Osteoblast (primary cell): ENCODE data around the gene PHKB. TPM values are rescaled to one million over a fixed set of nuclear protein-coding genes. Genes with fewer than 3 reads are reported as not detected.

Experiments
- DNase-seq: peaks from one replicate; pipeline ENCODE4 v3.0.0; 2011; ENCODE audit warnings: low spot score, mixed read lengths; ENCODE audit not compliant: insufficient read length; ENCODE audit errors: missing footprints
- H2AFZ ChIP-seq: 2 replicates; pipeline ENCODE4 v1.6.0; 2011; ENCODE audit warnings: mild to moderate bottlenecking, low read length
- H3K27ac ChIP-seq: 2 replicates; pipeline ENCODE4 v1.5.1; 2011; ENCODE audit warnings: mild to moderate bottlenecking, low read depth, low read length, moderate library complexity
- H3K27me3 ChIP-seq: 2 replicates; pipeline ENCODE4 v1.6.0; 2012; ENCODE audit warnings: mild to moderate bottlenecking, control low read depth, inconsistent platforms, low read length, moderate library complexity; ENCODE audit not compliant: insufficient read depth
- H3K36me3 ChIP-seq: 2 replicates; pipeline ENCODE4 v1.5.1; 2011; ENCODE audit warnings: mild to moderate bottlenecking, low read length, control low read depth, moderate library complexity; ENCODE audit not compliant: insufficient read depth
- H3K4me1 ChIP-seq: 2 replicates; pipeline ENCODE4 v1.5.1; 2011; ENCODE audit warnings: mild to moderate bottlenecking, low read length, control low read depth, moderate library complexity; ENCODE audit not compliant: insufficient read depth
- H3K4me2 ChIP-seq: 2 replicates; pipeline ENCODE4 v1.6.0; 2011; ENCODE audit warnings: mild to moderate bottlenecking, low read length; ENCODE audit not compliant: insufficient read depth
- H3K4me3 ChIP-seq: fragments of 200-600 bp; sonication (generic); 3 replicates; pipeline ENCODE4 v1.5.1; 2012; ENCODE audit warnings: mild to moderate bottlenecking, low read length, inconsistent platforms; ENCODE audit not compliant: insufficient read depth
- H3K79me2 ChIP-seq: 2 replicates; pipeline ENCODE4 v1.6.0; 2012; ENCODE audit warnings: mild to moderate bottlenecking, low read length, control low read depth, inconsistent platforms; ENCODE audit not compliant: insufficient read depth
- H3K9me3 ChIP-seq: 2 replicates; pipeline ENCODE4 v1.5.1; 2011; ENCODE audit warnings: low read depth, low read length, control low read depth
- H4K20me1 ChIP-seq: 2 replicates; pipeline ENCODE4 v1.6.0; 2012; ENCODE audit warnings: mild to moderate bottlenecking, low read length, control low read depth; ENCODE audit not compliant: insufficient read depth
- total RNA-seq: library from RNA; depleted of rRNA; stranded (reverse); fragments of >200 nt; gene quantifications from 2 replicates; pipeline ENCODE4 v1.2.3, GENCODE V29; 2012
- TF ChIP-seq, protein P1 (sequence below): IDR thresholded peaks from 2 replicates; pipeline ENCODE4 v1.5.1; 2011; ENCODE audit warnings: mild to moderate bottlenecking, low read depth, low read length, moderate library complexity; ENCODE audit errors: extremely low read depth

PHKB gene
- total RNA-seq, 1 donor, result 76.4 TPM

DNA sequence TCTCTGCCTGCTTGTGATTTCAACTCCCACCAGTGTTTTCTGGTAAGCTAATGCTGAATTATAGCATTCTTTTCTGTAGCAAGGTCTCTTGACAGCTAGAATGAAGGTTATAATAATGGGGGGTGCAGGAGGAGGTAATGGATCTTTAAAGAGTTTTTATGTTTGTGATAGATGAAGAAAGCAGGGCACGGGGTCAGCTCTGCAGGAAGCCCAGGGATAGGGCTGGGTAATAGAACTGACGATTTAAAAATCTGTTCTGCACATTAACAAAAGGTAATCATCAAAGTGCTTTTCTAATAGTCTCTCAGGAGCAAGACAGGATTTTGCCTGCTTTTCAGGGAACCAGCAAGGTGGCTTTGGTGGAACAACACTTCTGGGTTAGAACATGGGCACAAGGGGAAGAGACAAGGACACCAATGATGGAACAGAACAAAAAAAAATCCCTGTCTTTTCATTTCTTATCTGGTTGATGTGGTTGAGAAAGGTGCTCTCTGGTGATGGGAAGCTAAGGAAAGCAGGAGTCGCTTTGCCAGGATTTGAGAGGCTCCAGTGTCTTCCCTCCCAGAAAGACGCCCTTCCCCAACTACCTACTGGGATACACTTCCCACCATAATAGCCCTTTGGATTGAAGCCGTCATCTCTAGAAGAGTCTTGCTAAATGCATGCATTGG is 263.1 kb downstream of the PHKB start:
- peak; percentile 64 for DNase-seq
- Histone ChIP-seq H3K27me3 (peaks cover 3% of the 10 kb centered on the region), H4K20me1 (no peaks in the 10 kb centered on the region), H3K36me3 (no peaks in the 10 kb centered on the region), H3K27ac (no peak overlapping the region), H2AFZ (no peak overlapping the region), H3K79me2 (no peaks in the 10 kb centered on the region), H3K4me1 (no peaks in the 10 kb centered on the region), H3K4me3 (no peak overlapping the region), H3K9me3 (no peaks in the 10 kb centered on the region), H3K4me2 (no peak overlapping the region)
- TF ChIP-seq, protein P1, sequence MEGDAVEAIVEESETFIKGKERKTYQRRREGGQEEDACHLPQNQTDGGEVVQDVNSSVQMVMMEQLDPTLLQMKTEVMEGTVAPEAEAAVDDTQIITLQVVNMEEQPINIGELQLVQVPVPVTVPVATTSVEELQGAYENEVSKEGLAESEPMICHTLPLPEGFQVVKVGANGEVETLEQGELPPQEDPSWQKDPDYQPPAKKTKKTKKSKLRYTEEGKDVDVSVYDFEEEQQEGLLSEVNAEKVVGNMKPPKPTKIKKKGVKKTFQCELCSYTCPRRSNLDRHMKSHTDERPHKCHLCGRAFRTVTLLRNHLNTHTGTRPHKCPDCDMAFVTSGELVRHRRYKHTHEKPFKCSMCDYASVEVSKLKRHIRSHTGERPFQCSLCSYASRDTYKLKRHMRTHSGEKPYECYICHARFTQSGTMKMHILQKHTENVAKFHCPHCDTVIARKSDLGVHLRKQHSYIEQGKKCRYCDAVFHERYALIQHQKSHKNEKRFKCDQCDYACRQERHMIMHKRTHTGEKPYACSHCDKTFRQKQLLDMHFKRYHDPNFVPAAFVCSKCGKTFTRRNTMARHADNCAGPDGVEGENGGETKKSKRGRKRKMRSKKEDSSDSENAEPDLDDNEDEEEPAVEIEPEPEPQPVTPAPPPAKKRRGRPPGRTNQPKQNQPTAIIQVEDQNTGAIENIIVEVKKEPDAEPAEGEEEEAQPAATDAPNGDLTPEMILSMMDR, result no peak

DNA sequence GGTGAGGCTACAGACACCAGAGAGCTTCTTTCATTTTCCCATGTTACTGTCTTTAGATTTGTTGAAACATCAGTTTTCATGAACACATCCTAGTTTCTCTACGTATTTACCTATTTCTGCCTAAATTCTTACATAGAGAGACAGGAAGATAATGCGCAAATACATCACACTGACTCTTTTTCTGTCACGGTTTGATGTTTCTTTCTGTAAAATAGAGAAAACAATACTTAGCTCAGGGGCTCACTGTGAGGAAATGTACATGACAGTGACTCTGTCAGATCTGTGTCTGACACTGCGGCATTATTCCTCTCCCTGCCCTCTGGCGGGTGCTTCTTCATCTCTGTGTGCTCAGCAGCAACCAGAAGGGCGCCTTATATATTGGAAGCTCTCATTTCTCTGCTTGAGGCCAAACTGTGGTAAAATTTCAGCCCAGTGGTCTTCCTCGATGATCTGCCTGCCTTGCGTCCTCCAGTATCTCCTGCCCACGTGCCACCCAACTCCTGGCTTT is 264.1 kb downstream of the PHKB start:
- H4K20me1 ChIP-seq, result no peaks in the 10 kb centered on the region
- no peaks in the 10 kb centered on the region for H3K79me2 ChIP-seq
- no peak overlapping the region for H3K4me2 ChIP-seq
- H3K27ac ChIP-seq, result no peak overlapping the region
- H3K36me3 ChIP-seq, result no peaks in the 10 kb centered on the region
- no peak overlapping the region for H2AFZ ChIP-seq
- TF ChIP-seq, protein P1, result no peak
- H3K27me3 ChIP-seq, result peaks cover 3% of the 10 kb centered on the region
- peaks cover under 1% of the 10 kb centered on the region for H3K4me1 ChIP-seq
- DNase-seq, result no peak
- H3K9me3 ChIP-seq, result no peaks in the 10 kb centered on the region
- no peak overlapping the region for H3K4me3 ChIP-seq

DNA sequence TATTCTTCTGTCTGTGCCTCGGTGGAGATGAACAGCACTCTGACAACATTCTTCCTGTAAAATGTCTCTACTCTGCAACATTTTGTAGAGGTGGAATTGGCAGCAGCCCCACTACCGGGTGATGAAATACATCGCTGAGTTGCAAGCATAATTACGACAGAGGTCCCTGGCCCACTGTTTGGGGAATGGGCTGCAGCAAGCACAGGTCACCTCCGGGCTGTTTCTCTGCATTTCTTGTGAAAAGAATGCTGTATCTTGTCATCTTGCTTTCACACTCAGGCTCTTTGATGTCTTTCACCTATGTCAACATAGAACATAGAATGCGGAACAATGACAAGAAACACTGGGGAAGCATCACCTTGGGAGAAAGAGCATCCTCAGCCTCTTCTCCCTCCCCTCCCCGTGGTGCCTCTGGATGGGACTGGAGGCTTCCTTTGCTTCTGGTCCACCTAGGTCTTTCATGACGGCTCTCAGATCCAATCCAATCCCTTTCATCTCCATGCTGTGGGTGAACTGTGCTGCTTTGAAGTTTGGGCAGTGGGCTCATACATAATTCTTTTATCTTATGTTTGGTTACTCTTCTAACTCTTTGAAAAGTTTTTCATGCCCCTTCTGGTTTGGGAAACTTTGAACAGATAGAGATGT is 265.0 kb downstream of the PHKB start:
- no peak overlapping the region for H3K4me3 ChIP-seq
- no peak overlapping the region for H3K4me2 ChIP-seq
- H3K36me3 ChIP-seq, result no peaks in the 10 kb centered on the region
- peaks cover 9% of the 10 kb centered on the region for H3K4me1 ChIP-seq
- TF ChIP-seq, protein P1, result no peak
- H3K27ac ChIP-seq, result no peak overlapping the region
- no peak overlapping the region for H2AFZ ChIP-seq
- H4K20me1 ChIP-seq, result no peaks in the 10 kb centered on the region
- peaks cover 3% of the 10 kb centered on the region for H3K27me3 ChIP-seq
- DNase-seq, result no peak
- H3K9me3 ChIP-seq, result no peaks in the 10 kb centered on the region
- no peaks in the 10 kb centered on the region for H3K79me2 ChIP-seq

DNA sequence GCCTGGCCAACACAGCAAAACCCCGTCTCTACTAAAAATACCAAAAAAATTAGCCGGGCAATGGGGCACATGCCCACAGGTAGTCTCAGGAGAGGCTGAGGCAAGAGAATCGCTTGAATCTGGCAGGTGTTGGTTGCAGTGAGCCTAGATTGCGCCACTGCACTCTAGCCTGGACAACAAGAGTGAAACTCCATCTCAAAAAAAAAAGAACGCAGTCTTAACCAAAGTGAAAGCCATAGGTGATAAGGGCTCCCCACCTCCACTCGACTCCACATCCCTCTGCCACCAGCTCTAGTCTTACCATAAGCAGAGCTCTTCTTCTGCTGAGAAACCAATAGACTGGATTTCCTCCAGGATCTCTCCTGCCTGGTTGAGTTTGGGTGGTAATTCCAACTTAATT is 266.0 kb downstream of the PHKB start:
- Histone ChIP-seq H2AFZ (no peak overlapping the region), H4K20me1 (no peaks in the 10 kb centered on the region), H3K36me3 (no peaks in the 10 kb centered on the region), H3K9me3 (no peaks in the 10 kb centered on the region), H3K27ac (no peak overlapping the region), H3K4me2 (no peak overlapping the region), H3K27me3 (peaks cover 3% of the 10 kb centered on the region), H3K4me1 (peaks cover 19% of the 10 kb centered on the region), H3K4me3 (no peak overlapping the region), H3K79me2 (no peaks in the 10 kb centered on the region)
- TF ChIP-seq, protein P1, result no peak
- DNase-seq, result no peak
